Hepatic stellate cell (primary cell): ENCODE results near the gene SLC17A7.

Experiments used
- DNase-seq: peaks from one replicate; pipeline ENCODE4 v3.0.0; 2011; ENCODE audit warnings: low spot score

Gene SLC17A7

DNA sequence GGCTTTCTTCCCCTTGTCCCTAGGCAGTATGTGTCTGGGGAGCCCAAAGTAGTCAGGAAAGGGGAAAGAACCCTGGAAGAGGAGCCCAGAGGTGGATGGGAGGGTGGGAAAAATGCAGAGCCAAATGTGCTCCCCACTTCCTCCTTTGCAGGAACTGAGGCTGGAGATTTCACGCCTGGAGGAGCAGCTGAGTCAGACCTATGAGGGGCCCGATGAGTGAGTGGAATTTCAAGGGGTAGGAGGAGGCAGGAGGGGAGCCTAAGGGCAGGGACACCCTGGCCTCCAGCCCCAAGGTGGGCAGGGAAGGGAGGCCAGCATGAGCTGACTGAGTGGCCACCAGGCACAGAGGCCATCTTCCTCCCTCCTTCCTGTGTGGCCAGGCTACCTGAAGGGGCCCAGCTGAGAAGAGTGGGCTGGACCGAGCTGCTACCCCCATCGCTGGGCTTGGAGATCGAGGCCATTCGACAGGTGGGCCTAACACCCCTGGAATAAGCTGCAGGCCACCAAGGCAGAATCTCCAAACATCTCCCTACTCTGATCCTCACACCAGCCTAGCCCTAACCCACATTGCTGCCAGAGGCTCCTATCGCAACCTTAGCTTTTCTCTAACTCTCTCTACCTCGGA lies 32.4 kb downstream of the SLC17A7 start:
- no peak for DNase-seq

DNA sequence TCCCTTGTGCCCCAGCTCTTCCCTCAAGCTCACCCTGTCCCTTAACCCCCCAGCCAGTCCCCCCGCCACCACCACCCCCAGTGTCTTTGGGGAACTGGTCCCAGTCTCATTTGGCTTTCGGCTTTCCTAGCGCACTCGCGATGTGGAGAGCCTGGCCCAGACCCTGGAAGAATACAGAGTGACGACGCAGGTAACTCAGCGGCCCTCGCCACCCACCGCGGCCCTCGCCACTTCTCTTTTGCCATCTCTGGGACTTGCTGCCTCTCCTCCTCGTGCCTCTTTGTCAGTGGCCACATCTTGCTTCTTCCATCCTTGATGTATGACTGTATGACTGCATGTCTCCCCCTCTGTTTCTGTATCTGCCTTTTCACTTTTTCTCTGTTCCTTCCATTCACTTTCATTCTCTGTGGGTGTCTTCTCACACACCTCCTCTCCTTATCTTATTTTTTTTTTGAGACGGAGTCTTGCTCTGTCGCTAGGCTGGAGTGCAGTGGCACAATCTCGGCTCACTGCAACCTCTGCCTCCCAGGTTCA lies 33.8 kb downstream of the SLC17A7 start:
- no peak for DNase-seq

DNA sequence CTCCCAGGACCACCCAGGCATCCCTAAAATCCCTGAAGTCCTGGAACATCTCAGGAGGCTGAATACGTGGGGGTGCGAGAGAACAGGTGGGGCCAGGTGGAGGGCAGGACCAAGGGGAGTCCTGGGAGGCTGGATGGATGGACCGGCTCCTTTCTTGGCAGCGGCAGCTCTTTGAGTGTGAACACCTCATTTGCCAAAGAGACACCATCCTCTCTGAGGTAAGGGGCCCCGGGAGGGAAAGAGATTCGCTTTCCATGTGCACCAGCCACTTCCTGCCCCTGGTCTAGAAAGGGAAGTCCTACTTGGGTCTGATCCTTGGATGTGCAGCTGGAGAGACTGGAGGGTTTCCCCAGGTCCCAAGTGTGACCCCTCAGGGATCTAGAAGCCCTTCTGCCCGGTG lies 34.2 kb downstream of the SLC17A7 start:
- no peak for DNase-seq

DNA sequence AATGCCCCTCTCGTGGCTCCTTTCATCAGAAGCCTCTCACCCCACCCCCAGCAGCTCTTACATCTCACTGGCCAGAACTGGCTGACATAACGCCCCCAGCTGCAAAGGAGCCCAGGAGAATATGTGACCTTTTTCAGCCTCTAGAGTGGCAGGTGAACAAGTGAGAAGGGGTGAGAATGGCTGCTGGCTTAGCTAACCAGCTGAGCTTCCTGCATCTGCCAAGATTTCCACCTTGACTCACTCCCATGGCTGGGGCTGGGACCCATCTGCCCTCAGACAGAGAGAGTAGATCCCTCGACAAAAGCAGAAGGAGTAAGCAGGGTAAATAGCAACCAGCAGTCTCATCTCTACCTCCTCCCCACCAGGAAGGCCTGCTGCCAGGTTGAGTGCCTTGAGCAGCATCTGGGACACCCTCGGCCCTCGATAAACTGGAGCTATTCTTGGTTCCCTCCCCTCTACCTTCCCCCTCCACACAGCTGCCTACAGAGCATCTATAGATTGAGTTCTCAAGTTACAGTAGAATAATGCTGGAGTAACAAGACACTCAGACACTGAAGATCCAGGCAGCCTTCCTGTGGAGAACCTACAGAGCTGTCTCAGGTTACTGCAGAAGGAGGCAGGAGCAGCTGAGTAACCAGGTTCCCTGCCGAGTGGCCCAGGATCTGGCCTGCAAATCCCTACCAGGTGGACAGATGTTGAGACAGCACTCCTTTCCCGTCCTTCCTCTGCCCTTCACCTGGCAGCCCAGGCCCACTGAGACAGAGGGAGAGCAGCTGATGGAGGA lies 37.7 kb downstream of the SLC17A7 start:
- no peak for DNase-seq

DNA sequence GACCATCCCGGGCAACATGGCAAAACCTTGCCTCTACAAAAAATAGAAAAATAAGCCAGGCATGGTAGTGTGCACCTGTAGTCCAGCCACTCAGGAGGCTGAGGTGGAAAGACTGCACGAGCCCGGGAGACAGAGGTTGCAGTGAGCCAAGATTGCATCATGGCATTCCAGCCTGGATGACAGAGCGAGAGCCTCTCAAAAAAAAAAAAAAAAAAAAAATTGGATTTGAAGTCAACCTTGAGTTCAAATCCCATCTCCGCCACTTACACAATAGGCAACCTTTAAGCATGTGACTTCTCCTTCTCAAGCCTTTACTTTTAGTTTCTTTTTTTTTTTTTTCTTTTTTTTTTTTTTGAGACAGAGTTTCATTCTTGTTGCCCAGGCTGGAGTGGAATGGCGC lies 41.3 kb downstream of the SLC17A7 start:
- no peak for DNase-seq

DNA sequence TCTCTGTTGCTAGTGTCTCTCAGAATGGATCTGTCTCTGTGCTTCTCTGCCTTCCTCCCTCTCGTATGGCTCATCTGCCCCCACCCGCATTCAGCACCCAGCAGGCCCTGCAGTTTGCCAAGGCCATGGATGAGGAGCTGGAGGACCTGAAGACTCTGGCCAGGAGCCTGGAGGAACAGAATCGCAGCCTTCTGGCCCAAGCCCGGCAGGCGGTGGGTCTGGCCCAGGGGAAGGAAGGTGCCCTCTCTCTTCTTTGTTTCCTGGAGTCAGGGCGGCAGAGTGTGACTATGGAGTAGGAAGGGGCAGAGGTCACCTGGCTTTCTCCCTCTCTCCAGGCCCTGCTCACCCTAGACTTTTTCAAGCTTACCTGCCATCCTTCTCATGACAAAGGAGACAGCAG lies 42.4 kb downstream of the SLC17A7 start:
- DNase-seq: no peak

DNA sequence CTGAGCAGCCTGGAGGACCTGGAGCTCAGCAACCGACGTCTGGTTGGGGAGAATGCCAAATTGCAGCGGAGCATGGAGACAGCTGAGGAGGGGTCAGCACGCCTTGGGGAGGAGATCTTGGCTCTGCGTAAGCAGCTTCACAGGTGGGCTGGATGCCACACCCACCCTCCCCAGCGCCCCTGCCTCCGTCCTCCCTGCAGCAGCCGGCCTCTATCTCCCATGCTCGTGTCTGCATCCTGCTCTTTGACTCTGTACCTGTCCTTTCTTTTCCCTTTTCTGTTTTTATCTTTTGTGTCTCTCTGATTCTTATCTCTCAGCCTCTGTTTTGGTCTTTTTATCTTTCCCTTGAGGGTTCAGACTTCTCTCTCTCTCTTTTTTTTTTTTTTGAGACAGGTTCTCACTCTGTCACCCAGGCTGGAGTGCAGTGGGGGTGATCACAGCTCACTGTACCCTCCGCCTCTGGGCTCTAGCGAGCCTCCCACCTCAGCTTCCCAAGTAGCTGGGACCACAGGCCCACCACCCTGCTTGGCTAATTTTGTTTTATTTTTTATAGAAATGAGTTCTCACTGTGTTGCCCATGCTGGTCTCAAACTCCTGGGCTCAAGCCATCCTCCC lies 43.2 kb downstream of the SLC17A7 start:
- DNase-seq: no peak

DNA sequence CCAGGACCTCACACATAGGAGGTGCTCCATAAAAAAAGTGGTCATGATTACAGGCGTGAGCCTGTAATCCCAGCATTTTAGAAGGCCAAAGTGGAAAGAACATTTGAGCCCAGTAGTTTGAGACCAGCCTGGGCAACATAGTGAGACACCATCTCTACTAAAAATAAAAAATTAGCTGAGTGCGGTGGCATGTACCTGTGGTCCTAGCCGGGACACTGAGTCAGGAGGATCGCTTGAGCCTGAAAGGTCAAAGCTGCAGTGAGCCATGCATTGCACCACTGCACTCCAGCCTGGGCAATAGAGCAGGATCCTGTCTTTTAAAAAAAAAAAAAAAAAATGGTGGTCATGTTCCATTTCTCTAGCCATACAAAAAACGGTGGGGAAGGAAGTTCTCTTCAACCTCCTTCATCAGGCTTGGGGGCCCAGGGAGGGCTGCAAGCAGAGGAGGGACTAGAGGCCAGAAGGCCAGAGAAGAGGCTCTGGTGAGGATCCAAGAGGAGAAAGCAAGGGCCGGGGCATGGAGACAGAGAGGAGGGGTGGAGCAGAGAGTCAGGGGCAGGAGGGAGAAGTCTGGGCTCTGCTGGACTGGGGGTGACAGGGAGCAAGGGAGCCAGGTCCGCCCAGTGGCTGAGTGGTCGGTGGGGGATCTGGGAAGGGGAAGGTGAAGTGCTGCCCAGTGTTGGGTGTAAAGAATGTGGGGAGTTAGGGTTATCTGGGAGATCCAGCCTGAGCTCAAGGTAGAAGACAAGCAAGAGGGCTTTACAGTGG lies 44.4 kb downstream of the SLC17A7 start:
- no peak for DNase-seq

DNA sequence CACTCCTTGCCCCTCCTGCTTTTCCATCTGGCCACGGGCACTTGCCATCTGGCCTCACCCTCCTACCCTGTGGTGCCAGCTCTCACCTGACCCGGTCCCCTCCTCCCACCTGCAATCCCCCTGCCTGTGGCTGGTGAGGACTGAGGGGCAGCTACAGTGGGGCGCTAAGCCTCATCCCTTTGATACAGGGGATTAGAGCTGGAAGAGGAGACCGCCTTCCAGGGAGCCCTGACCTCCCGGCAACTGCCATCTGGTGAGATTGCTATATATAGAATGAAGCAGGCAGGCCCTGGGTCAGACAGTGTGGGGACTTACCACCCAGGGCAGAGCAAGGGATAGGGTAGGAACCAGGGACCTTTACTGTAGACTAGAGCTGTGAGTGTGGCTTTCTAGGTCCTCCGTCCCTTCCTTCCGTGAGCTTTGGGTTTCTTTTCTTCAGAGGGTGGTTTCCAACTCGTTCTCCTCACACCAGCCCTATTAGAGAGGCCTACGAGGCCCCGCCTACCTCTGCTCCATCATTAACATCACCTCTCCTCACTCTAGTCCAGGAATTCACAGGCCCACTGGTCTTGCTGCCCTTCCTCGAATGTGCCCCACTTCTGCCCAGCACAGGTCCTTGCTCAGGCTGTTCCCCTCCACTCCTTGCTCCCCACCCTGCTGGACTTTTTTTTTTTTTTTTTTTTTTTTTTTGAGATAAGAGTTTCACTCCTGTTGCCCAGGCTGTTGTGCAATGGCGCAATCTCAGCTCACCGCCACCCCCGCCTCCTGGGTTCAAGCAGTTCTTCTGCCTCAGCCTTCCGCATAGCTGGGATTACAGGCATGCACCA lies 45.5 kb downstream of the SLC17A7 start:
- DNase-seq: no peak

DNA sequence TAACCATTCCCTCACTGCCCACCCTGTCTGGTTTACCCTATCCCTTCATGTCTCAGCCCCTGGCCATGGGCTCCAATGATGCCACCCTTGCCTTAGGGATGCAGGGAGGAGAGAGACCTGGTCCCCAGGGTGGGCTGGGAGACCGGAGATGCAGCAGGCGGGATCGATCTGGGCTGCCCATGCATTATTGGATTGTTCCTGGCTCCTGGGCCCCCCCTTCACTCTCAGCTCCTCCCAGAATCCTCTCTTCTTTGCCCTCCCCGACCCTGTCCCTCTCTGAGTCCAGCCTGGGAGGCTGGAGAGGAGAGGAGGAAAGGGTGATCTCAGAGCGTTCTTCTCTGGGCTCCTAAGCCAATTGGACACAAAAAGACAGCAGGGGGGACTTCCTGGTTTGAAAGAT lies 47.4 kb downstream of the SLC17A7 start:
- no peak for DNase-seq

DNA sequence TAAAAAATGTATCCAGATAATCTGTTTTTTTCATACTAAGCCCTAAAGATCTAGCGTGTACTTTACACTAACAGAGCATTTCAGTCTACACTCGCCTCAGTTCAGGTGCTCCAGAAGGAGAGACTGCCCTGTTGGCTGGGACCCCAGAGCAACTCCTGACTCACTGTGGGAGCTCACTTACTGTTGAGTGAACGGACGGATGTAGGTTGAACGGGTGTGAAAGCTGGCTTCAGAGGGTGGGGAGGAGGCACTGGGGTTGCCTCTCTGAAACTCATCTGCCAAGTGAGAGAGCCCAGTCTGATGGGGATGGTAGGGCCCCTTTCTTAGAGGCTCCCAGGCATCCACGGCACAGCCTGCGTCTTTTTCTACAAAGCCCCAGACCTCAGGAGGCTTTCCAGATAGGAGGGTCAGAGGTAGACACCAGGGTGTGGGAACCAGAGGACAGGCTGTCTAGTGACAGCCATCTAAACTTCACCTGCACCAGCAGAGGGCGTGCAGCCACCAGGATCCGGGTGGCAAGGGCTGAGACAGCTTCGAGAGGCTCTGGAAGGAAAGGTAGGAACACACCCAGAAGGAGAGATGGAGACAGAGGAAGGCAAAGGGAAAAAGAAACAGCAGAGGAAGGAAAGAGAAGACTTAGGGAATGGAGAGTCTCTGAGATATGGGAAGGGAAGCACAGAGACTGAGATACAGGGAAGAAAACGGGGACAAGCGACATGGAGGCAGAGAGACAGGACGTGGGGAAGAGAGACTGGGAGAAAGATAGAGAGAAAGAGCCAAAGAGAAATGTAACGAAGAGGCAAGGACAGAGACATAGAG lies 49.5 kb downstream of the SLC17A7 start:
- DNase-seq: peak; percentile 80

DNA sequence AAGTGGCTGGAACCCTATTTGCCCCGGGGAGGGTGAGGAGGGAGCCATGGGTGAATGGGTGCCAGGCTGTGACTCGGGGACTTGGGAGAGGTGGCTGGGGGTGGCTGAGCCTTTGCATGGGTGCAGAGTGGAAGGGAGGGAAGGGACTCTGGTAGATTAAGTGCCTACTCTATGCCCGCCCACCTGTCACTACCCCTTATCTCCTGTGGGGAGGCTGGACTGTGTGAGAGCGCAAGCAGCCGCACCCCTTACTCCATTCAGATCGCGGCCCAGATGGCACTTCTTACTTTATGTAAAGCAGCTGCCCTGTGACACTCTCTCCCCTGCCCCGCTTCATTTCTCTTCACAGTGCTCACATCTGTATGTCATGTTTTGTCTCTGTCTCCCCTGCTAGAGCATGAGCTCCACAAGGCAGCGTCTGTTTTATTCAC lies 50.4 kb downstream of the SLC17A7 start:
- DNase-seq: no peak

DNA sequence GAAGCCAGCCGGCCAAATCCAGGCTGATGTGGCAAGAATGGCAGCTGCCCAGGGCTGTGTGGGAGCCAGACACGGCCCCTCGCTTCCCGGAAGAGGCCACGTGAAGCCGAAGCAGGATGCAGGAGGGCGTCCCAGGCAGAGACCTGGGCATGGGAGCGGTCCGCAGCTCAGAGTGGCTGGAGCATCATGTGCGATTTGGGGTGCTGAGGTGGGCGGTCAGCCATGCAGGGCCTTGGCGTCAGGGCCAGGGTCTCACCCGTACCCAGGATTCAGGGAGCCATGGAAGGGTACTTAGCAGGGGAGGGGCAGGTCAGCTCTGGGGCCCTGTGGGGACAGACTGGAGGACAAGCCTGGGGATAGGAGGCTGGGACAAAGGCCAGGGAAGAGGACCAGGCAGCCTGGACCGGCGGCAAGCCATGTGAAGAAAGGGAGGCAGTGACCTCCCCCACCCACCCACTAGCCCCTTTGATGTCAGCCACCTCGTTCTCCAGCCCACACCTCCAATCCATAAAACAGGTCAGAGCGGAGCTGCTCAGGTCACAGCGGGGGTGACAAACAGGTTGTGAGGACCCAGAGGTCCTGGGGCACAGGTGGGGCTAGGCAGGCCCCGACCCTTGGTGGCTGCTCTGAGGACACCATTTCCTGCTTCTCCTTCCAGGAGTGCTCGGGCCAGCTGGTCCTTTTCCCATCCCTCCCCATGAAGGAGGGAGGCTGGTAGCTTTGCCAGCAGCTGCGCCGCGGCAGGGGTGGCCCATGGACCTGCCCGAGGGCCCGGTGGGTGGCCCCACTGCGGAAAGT lies 51.0 kb downstream of the SLC17A7 start:
- DNase-seq: no peak

DNA sequence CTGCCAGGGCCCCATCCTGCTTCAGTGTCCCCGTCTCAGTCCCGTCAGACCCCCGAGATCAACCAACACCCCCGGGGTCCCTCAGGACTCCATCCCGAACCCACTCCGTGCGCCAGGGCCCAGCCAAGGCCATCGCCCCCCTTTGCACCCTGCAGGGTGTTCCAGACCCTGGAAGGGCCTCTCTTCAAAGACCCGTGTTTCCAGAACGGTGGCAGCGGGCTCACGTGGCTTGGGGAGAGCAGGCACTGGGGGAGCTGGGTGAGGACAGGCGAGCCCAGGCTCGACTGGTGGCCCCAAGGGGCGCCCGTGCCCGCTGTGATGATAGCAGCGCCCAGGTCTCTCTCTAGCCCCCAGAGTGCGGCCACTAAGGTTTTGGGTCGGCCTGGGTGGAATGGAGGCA lies 51.9 kb downstream of the SLC17A7 start:
- DNase-seq: no peak

DNA sequence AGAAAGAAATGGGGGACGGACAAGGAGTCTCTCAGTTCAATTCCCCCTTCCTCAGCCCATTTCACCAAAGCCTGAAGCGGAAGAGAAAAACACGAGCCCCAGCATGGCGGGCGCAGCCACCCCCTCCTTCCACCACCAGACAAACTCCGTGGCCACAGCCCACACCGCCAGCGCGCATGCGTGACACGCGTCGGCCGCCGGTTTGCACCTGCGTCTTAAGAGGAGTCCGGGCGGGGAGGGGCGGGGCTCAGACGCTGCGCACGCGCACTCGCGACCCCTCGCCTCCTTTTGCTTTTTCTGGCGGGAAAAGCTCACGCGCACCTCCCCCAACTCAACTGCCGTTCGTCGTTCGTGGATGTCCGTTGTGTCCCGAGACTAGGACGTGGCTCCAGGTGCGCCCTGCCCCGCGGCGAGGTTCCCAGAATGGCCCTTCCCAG lies 53.4 kb downstream of the SLC17A7 start, which contains the start of gene KASH5:
Gene KASH5 (plus strand): TSS at position 314 of the 437 bp plus-strand sequence. CDS start 2,635 bp downstream, outside the sequence.
- DNase-seq: no peak

DNA sequence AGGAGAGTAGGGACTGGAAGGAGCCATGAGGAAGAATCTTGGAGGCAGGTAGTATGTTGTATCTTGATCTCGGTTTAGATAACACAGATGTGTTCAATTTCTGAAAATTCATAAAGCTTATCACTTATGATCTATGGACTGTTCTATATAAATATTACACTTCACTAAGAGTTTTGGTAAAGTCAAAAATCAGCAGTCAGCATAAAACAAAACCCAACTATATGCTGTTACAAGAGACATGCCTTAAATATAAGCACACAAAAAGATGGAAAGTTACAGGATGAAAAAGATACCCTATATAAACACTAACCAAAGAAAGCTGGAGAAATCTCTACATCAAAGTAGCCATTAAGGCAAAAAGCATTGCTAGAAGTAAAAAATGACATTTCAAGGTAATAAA lies 57.7 kb downstream of the SLC17A7 start:
- DNase-seq: no peak

DNA sequence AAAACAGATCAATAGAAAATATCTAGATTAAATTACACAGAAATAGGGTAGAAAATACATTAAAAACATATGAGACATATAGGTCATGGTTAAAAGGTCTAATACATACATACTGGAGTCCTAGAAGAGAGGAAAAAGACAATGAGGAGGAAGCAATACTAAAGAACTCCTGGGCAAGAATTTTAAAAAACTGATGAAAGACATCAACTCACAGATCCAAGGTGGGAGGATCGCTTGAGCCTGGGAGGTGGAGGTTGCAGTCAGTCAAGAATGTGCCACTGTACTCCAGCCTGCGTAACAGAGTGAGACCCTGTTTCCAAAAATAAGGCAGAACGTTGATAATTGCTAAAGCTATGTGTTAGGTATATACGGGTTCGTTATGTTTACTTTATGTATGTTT lies 58.7 kb downstream of the SLC17A7 start:
- no peak for DNase-seq

DNA sequence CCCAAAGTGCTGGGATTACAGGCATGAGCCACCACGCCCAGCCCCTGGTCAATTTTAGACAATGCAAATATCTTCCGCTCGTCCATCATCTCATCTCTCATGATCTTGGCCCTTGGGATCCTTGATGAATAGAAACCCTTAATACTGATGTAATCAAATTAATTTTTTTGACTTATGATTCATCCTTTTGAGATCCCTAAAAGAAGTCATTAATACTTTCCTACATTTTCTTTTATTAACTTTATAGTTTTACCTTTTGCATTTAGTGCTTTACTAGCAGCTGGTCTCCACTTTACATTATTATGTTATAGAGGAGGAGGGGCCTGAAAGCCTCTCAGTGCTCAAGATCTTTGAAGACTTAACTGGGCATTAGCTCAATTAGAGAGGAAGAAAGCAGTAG lies 60.9 kb downstream of the SLC17A7 start:
- DNase-seq: no peak
